HG03439 (cell line): Measurements from ENCODE around the gene CHCHD5.
"Not testable (repeated sequence)": the region's sequence is repeated elsewhere in the genome, so short reads cannot be mapped to it uniquely, and the experiment has no call there.

Experiments used
- ATAC-seq: cut with Tn5 transposase; IDR thresholded peaks from one replicate; pipeline ENCODE4 v1.9.1; 2021; ENCODE audit warnings: mild to moderate bottlenecking, moderate library complexity; ENCODE audit not compliant: unreplicated experiment

CHCHD5 gene

DNA sequence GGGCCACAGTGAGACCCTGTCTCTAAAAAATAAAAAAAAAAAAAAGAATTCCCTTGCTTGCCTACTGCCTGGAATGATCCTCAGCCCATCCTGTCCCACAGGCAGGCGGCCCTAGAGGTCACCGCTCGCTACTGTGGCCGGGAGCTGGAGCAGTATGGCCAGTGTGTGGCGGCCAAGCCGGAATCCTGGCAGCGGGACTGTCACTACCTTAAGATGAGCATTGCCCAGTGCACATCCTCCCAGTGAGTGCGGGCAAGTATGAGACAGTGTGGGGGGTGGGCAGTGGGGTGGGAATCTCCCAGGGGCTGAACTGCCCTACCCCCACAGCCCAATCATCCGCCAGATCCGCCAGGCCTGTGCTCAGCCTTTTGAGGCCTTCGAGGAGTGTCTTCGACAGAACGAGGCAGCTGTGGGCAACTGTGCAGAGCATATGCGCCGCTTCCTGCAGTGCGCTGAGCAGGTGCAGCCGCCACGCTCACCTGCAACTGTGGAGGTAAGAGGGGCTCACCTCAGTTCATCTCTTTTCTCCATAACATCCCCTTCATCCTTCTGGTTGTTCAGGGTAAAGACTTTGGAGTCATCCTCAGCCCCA is 1.6 kb downstream of the CHCHD5 start:
- ATAC-seq = no peak

DNA sequence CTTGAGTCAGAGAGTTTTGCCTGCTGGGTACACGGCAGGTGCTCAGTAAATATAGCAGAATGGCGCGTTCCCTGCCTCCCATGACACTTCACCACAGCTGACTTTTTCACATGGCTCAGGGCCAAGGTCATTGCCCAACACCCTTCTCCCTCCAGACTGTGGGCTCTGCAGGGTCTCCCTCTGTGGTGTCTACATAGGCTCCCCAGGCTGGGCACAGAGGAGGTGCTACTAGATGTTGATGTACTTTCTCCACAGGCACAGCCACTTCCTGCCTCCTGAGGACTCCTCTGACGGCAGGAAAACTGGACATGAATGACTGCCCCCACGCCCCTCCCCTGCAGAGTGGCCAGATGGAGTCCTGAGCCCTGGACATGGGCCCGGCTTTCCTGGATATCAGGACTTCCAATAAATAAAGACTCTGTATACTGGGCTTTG is 4.2 kb downstream of the CHCHD5 start:
- no peak for ATAC-seq

DNA sequence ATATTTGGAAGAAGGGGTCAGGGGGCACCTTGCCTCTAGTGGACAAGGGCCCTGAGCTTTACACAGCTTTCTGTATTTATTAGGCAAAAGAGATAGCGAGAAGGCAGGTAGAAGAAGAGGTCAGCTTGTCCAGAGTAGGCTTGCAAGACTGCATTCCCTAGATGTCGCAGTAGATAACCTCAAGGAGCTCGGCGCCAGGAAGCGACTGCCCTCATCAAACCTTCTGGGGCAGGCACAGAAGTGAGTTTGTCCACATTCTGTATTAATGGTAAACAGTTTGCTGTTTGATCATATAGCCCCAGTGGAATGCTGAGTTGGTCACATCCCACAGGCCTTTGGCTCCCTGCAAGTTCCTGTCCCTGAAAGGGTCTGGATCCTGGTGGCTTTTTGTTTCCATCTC is 7.0 kb downstream of the CHCHD5 start:
- no peak for ATAC-seq

DNA sequence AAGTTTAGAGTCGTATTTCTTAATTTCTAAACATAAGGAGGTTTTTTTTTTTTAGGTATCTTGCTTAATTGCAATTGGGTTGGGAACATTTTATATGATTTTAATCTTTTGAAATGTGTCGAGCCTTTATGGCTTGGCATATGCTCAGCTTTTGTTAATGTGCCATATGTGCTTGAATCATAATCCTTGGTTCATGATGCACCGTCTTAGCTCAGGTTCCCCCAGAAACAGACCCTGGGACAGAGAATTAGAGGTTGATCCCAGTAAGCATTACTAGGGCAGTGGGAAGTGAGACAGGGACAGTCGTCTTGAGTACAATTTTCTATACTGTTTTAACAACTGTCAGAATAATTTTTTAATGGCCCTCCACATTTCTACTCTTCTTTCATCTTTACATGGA is 9.3 kb downstream of the CHCHD5 start:
- ATAC-seq = no peak

DNA sequence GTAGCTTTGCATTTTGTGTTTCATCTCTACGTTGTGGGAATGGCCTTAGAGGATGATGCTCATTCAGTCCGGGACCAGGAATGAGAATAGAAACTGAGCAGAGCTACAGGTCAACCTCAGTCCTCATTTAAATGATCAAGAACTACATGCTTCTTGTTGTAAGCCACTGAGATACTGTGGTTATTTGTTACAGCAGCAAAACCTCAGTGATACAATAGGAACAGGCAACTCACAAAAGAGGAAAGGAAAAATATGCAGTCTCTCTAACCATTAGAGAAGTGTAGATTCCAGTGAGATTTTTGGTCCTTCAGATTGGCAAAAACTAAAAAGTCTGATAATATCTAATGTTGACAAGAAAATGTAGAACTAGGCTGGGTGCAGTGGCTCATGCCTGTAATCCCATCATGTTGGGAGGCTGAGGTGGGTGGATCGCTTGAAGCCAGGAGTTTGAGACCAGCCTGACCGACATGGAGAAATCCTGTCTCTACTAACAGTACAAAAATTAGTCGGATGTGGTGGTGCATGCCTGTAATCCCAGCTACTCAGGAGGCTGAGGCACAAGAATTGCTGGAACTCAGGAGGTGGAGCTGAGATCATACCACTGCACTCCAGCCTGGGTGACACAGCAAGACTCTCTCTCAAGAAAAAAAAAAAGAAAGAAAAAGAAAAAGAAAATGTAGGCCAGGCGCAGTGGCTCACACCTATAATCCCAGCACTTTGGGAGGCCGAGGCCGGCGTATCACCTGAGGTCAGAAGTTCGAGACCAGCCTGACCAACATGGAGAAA is 13.3 kb downstream of the CHCHD5 start:
- no peak for ATAC-seq

DNA sequence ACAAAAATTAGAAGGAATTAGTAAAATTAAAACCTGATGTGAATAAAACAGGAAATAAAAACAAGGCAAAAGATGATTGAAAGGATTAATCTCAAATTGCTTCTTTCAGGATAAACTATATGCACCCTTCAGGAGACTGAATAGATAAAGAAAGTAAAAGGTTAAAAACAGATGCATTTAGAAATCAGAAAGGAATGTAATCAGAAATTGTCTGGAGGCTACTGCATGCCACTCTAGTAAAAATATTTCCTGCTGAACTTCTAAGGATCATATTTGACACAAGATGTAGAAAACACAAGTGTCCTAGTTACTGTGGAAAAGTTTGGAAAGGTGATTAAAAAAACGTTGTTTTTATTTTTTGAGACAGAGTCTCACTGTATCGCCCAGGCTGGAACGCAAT is 16.2 kb downstream of the CHCHD5 start:
- no peak for ATAC-seq

DNA sequence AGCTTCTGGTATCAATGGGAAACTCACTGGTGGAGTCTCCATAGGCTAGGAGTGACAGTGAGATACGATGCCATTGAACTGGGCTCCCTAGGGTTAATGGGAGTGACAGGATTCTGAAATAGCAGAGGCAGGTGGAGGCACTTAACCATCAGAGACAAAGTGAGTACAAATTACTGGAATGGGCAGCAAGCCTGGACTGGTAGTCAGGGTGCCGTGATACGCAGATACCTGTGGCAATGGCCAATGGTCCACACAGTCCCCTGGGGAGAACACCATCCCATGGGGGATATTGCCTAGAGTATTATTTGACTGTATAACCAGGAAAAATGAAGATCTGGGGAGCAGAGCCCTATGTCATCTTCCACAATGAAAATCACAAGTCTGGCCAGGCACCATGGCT is 17.3 kb downstream of the CHCHD5 start:
- no peak for ATAC-seq

DNA sequence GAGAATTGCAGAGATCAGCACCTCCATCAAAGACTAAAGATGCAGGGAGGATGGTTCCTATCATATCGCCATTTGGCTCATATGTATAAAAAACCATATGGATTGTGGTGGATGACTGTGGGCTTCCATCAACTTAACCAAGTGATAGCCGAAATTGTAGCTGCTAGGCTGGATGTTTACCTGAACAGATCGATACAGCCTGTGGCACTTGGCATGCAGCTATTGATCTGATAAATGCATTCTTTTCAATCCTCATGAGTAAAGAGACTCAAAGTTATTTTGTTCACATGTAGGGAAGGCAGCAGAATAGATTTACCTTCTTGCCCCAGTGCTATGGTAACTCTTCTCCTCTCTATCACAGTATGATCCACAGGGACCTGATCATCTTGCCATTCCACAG is 18.5 kb downstream of the CHCHD5 start:
- no peak for ATAC-seq

DNA sequence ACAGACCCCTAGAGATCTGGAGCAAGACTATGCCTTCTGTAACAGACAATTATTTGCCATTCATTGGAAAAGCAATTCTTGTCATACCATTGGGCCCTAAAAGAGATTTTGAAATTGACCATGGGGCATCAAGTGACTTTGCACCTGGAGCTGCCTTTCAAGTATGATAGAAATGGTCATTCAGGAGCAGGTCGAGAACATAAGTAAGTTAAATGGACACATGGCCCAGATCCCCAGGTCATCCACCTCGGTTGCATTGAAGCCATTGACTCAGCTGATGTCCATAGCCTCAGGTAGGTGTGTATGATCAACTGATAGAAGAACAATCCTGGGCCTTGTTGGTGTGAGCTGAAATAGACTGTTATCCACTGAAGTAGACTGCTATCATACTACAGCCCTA is 19.3 kb downstream of the CHCHD5 start:
- ATAC-seq = no peak

DNA sequence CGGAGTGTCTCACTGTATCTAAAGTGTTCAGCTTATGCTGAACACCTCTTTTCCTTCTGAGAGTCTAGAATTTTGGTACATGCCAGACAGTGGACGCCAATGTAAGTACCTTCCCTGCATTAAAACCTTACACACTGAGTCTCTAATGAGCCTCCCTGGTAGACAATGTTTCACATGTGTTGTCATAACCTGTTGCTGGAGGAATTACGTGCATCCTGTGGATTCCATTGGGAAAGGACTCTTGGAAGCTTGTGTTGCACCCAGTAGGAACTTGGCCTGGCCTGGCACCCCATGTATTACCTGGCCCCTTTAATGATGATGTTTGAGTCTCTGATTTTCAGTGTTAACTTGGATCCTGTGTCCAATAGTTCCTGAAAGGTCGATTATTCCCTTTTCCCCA is 20.5 kb downstream of the CHCHD5 start:
- ATAC-seq = no peak

DNA sequence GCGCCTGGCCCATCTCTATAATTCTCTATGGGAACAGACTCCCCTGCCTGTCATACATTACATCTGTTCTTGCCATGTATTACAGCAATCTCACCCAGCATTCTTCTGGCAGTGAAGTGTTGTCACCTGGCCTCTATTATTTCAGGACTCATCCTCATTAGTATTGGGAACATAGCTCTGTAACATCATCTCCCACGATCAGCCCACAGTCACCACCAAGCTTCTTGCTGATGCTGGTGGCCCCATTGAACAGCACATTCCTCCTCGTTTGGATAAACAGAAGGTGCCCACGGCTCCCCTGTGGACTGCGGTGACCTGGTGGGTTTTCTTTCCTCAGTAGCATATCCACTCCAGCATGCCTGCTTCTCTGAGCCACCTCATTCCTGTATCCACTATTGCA is 21.5 kb downstream of the CHCHD5 start:
- no peak for ATAC-seq

DNA sequence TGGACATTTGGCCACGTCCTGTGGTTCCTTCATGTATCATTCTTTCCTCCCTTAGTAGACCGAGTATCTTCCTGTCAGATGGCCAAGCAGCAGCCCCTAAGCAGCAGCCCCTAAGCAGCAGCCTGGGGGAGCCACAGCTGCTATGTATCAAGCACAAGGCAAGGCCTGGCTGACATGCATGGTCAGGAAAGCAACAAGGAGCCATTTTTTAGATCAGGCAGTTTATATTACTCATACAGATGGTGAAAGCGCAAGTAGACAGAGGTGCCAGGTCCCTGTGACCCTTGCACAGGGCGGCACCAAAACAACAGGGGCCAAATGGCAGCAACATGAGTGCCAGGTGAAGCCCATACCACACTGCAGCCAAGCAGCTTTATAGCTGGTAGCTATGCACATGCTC is 22.1 kb downstream of the CHCHD5 start:
- ATAC-seq = no peak

DNA sequence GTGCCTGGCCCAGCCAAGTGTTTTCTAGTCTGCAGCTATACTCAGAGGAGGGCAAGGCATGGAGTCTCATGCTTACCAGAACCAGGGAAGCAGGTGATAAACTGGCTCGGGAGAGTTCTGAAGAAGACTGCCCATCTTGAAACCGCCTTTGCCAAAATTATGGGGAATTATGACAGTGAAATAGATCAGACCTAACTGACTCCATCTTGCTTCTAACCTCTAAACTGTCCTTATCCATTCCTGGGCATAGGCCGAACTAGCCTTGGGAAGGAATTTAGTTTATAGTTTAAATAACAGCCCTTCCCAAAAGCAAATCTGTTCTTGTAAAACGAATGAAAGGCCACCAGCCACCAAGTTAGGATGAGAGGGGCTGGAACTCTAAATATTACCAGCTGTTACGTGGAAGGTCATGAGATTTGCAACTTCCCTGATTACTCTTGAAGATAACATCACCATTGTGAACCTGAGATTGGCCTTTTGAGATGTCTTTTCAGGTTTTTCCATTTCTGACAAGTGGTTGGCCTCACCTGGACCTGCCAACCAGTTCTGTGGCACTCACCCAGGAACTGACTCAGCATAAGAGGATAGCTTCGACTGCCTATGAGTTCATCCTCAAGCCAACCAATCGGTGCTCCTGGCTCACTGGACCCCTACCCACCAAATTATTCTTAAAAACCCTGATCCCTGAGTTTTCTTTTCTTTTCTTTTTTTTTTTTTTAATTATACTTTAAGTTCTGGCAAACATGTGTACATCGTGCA is 23.4 kb downstream of the CHCHD5 start:
- no peak for ATAC-seq

DNA sequence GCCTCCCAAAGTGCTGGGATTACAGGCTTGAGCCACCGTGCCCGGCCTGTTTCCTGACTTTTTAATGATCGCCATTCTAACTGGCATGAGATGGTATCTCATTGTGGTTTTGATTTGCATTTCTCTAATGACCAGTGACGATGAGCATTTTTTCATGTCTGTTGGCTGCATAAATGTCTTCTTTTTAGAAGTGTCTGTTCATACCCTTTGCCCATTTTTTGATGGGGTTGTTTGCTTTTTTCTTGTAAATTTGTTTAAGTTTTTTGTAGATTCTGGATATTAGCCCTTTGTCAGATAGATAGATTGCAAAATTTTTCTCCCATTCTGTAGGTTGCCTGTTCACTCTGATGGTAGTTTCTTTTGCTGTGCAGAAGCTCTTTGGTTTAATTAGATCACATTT is 24.9 kb downstream of the CHCHD5 start:
- ATAC-seq = not testable (repeated sequence)

DNA sequence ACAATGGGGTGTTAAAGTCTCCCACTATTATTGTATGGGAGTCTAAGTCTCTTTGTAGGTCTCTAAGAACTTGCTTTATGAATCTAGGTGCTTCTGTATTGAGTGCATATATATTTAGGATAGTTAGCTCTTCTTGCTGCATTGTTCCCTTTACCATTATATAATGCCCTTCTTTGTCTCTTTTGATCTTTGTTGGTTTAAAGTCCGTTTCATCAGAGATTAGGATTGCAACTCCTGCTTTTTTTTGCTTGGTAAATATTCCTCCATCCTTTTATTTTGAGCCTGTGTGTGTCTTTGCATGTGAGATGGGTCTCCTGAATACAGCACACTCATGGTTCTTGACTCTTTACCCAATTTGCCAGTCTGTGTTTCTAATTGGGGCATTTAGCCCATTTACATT is 27.9 kb downstream of the CHCHD5 start:
- not testable (repeated sequence) for ATAC-seq

DNA sequence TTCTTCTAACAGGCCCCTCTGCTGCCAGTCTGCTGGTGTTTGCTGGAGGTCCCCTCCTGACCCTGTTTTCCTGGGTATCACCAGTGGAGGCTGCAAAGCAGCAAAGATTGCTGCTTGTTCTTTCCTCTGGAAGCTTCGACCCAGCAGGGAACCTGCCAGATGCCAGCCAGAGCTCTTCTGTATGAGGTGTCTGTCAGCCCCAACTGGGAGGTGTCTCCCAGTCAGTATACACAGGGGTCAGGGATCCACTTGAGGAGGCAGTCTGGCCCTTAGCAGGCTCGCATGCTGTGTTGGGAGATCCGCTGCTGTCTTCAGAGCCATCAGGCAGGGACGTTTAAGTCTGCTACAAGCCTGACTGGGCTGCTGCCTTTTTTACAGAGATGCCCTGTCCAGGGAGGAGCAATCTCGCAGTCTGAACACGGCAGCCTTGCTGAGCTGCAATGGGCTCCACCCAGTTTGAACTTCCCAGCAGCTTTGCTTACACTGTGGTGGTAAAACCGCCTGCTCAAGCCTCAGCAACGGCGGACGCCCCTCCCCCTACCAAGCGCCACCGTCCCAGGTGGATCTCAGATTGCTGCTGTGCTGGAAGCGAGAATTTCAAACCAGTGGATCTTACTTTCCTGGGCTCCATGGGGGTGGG is 29.9 kb downstream of the CHCHD5 start:
- ATAC-seq = no peak

DNA sequence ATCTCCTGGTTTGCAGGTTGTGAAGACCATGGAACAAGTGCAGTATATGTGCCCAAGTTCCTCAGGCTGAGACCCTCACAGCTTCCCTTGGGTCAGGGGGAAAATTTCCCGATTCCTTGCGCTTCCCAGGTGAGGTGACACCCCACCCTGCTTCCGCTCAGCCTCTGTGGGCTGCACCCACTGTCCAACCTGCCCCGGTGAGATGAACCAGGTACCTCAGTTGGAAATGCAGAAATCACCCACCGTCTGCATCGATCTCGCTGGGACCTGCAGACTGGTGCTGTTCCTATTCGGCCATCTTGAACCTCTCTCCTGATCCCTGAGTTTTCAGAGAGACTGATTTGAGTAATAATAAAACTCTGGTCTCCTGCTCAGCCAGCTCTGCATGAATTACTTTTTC is 30.6 kb downstream of the CHCHD5 start:
- no peak for ATAC-seq

DNA sequence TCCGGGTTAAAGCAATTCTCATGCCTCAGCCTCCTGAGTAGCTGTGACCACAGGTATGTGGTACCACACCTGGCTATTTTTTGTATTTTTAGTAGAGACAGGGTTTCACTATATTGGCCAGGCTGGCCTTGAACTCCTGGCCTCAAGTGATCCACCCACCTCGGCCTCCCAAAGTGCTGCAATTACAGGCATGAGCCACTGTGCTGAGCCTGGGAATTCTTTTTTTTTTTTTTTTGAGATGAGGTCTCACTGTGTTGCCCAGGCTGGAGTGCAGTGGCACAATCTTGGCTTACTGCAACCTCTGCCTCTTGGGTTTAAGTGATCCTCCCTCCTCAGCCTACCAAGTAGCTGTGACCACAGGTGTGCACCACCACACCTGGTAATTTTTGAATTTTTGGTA is 31.4 kb downstream of the CHCHD5 start:
- not testable (repeated sequence) for ATAC-seq

DNA sequence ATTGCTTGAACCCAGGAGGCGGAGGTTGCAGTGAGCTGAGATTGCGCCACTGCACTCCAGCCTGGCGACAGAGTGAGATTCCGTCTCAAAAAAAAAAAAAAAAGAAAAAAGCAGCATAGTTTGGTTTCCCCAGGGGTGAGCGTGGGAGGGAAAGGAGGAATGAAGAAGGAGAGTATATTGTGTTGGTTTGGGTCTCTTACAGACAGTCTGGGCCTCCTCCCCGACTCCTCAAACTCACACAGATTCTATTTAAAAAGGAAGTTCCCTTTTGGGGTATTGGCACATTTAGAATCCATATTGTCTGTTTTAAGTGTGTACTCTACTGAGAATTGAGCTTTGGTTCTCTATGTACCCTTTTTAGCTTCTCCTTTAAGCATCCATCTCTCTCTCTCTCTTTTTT is 34.0 kb downstream of the CHCHD5 start:
- ATAC-seq = no peak

DNA sequence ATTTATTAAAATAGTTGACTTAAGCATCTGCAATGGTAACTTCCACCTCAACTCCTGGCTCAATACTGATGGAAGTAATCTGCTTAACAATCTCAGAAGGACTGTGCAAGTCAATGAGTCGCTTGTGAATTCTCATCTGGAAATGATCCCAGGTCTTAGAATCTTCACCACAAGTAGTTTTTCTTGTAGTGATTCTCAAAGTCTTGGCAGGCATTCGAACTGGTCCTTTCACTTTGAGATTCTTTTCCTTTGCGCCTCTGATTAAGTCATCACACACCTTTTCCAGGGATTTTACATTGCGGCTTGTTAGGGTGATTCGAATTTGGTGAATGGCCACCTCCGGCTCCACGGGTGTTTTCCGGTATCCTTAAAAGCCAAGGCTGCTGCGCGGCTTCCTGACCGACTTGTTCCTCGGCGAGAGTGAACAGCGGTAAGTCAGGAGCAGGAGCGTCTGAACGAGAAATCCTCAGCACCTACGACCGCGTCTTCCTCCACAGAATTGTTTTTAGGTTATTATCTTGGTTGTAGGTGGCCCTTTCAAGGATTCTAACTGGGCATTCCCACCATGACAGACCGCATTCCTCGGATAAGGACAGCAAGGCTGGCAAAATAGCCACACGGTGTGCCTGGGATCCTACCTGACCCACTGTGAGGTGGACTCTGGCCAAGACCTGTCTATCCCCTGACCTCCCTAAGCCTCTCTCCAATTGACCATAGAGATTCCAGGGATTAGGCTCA is 37.5 kb downstream of the CHCHD5 start:
- no peak for ATAC-seq

DNA sequence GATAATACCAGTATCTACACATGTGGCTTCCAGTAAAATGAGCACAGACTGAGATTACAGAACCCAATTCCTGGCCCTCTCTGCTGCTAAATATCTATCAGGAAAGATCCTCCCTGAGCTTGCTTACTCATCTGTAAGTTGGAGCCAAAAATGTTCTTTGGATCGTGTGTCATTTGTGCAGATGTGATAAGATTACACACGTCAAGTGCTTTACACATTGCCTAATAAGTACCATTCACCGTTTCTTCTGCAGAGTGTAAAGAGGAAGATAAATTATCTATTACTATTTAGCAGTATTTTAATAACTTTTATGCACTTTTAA is 38.1 kb downstream of the CHCHD5 start:
- ATAC-seq = no peak
